ENCODE results near the gene LGALS3BP. TPM values are rescaled to one million over a fixed set of nuclear protein-coding genes. Genes with fewer than 3 reads are reported as not detected.

Gene LGALS3BP
- total and polyA plus RNA-seq, 2 of the 8 experiments (the other 6 are each of a cell fraction or from before 2014, with no cell fraction given), result 56.1 to 61.6 TPM

DNA sequence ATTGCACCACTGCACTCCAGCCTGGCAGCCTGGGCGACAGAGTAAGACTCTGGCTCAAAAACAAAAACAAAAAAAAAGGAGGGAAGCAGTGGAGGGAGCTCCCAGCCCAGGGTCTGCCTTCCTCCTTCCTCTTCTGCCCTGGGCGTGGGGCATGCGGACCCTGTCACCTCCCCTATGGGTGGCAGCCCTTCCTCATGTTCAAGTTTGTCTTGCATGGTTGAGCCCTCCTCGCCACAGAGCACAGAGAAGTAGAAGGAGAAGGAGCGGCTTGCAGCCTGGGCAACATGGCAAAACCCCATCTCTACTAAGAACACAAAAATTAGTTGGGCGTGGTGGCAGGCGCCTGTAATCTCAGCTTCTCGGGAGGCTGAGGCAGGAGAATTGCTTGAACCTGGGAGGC, 33.1 kb downstream of the LGALS3BP start:
- peaks cover 10 to 15% of the 10 kb centered on the region in 2 experiments; a peak in 3 of 4 replicates for H3K9me3 ChIP-seq (ENCODE audit: insufficient read depth in 2 of 2, low read depth in 1 of 2, low read length in 1 of 2)
- H2BK15ac ChIP-seq (ENCODE audit: low read length), result no peak overlapping the region
- no peak overlapping the region for H3K4ac ChIP-seq (replicated peaks; ENCODE audit: insufficient read length, low read depth, low read length)
- FAIRE-seq, result no peak
- no peak overlapping the region for H3K9ac ChIP-seq (replicated peaks in 1 of 4; ENCODE audit: extremely low read depth in 1 of 4, low read depth in 3 of 4, low read length in 3 of 4)
- H2BK12ac ChIP-seq (ENCODE audit: low read depth, low read length), result no peak overlapping the region
- peaks cover 0 to 1% of the 10 kb centered on the region in 2 experiments for H4K20me1 ChIP-seq (replicated peaks in 1 of 2; ENCODE audit: control insufficient read depth in 1 of 2, insufficient read depth in 2 of 2, low read length in 2 of 2)
- no peak overlapping the region for H2AK5ac ChIP-seq (ENCODE audit: low read depth, low read length)
- no peaks in the 10 kb centered on the region for H3K27me3 ChIP-seq (replicated peaks in 1 of 4; ENCODE audit: control insufficient read depth in 3 of 4, extremely low read depth in 1 of 4, insufficient read depth in 3 of 4, low read length in 3 of 4)
- H3K23me2 ChIP-seq (ENCODE audit: low read depth, low read length), result no peaks in the 10 kb centered on the region
- H4K91ac ChIP-seq (replicated peaks; ENCODE audit: insufficient read length, low read length), result no peak overlapping the region
- no peak overlapping the region for H3K4me2 ChIP-seq (ENCODE audit: insufficient read depth in 1 of 2, low read depth in 2 of 2, low read length in 2 of 2)
- no peaks in the 10 kb centered on the region for H3K79me2 ChIP-seq (ENCODE audit: control insufficient read depth in 1 of 2, insufficient read depth in 2 of 2, low read length in 2 of 2)
- no peak overlapping the region for H3K4me3 ChIP-seq (ENCODE audit: extremely low read depth in 1 of 4, insufficient read depth in 2 of 4, low read depth in 3 of 4, low read length in 4 of 4)
- no peak overlapping the region for H2BK20ac ChIP-seq (ENCODE audit: low read length)
- no peak overlapping the region for H4K5ac ChIP-seq (ENCODE audit: insufficient read length, low read depth, low read length)
- H2AFZ ChIP-seq (ENCODE audit: low read length), result no peak overlapping the region
- no peak overlapping the region for H2BK5ac ChIP-seq (ENCODE audit: low read depth, low read length)
- no peak overlapping the region for H3K27ac ChIP-seq (ENCODE audit: low read depth, low read length)
- no peaks in the 10 kb centered on the region for H3K36me3 ChIP-seq (ENCODE audit: control insufficient read depth in 2 of 4, insufficient read depth in 4 of 4, low read length in 3 of 4)
- no peak overlapping the region for H3K18ac ChIP-seq (ENCODE audit: extremely low read depth, low read length)
- no peak overlapping the region for H3K56ac ChIP-seq (replicated peaks; ENCODE audit: insufficient read length, low read depth, low read length)
- H3K14ac ChIP-seq (ENCODE audit: insufficient read length), result no peak overlapping the region
- 93% methylated on average over 8 of the region's 8 CpGs; no CpG with 5 or more reads in 1 of the 2 experiments for WGBS, 2 experiments (ENCODE audit: extremely low coverage in 1 of 2, insufficient coverage in 1 of 2, insufficient read length in 1 of 2, insufficient replicate concordance in 2 of 2, low coverage in 1 of 2, low lambda C conversion rate in 2 of 2, missing lambda C conversion rate in 1 of 2)
- no peak overlapping the region for H3K23ac ChIP-seq (ENCODE audit: insufficient read length)
- POLR2A ChIA-PET (ENCODE audit: partially characterized antibody), result no interaction called here
- H2BK120ac ChIP-seq (replicated peaks; ENCODE audit: low read depth, low read length), result no peak overlapping the region
- no peaks in the 10 kb centered on the region for H3K4me1 ChIP-seq (replicated peaks in 1 of 4; ENCODE audit: control insufficient read depth in 3 of 4, insufficient read depth in 4 of 4, low read length in 3 of 4)
- no peak overlapping the region for H4K8ac ChIP-seq (ENCODE audit: extremely low read depth, insufficient read depth, low read length)
- DNase-seq (ENCODE audit: low read depth in 1 of 2, low spot score in 2 of 2), result no peak
- H3K79me1 ChIP-seq (ENCODE audit: low read depth, low read length), result no peaks in the 10 kb centered on the region
- CTCF ChIA-PET (ENCODE audit: partially characterized antibody), result interaction anchor here (0.6 to 1.7 kb wide), 5 partner anchors 9 to 130 kb away, joined by 3 to 8 read pairs (median 4); no protein-coding TSS in a partner anchor
- TF ChIP-seq CHD2 (IDR thresholded peaks at IDR 0.05; ENCODE audit: low read length), result no peak

Data from H1 (cell line).